Gastrocnemius medialis (tissue), 4 donors: ENCODE measurements around the gene MACROH2A2. TPM values are rescaled to one million over a fixed set of nuclear protein-coding genes. Genes with fewer than 3 reads are reported as not detected.
A peak's percentile ranks its signal among the peaks of the same experiment; 100 is the strongest.

Source experiments
- ATAC-seq, 2 donors: fragments of 150-250 bp; one replicate each; pipeline ENCODE4 v1.9.1; 2016
- DNase-seq, 2 donors: peaks; one replicate each; pipeline ENCODE4 v3.0.0-alpha.2; 2019
- H3K27ac ChIP-seq, 4 donors: fragments of 200-600 bp; sonication (generic); 1 replicate in 1 of 4; 2 replicates in 3 of 4; pipeline ENCODE4 v1.5.1; 2016 to 2018; ENCODE audit warnings: mild to moderate bottlenecking in 2 of 4, moderate library complexity in 1 of 4
- H3K27me3 ChIP-seq, 3 donors: fragments of 200-600 bp; sonication (generic) in 2 of 3; 1 replicate in 1 of 3; 2 replicates in 2 of 3; pipeline versions ENCODE4 v1.5.1 to v1.6.0; 2016 to 2019; ENCODE audit warnings: mild to moderate bottlenecking in 1 of 3, moderate library complexity in 1 of 3
- H3K36me3 ChIP-seq, 2 donors: fragments of 200-600 bp; sonication (generic) in 1 of 2; one replicate each; pipeline ENCODE4 v1.5.1; 2017 to 2018
- H3K4me1 ChIP-seq, 2 donors: fragments of 200-600 bp; sonication (generic) in 1 of 2; one replicate each; pipeline ENCODE4 v1.5.1; 2016 to 2017; ENCODE audit warnings: mild to moderate bottlenecking in 2 of 2
- H3K4me3 ChIP-seq, 4 donors: fragments of 200-600 bp; sonication (generic) in 3 of 4; 1 replicate in 1 of 4; 2 replicates in 3 of 4; pipeline ENCODE4 v1.5.1; 2016 to 2019; ENCODE audit warnings: mild to moderate bottlenecking in 2 of 4
- H3K9me3 ChIP-seq, 3 donors: fragments of 200-600 bp; sonication (generic) in 2 of 3; 1 replicate in 1 of 3; 2 replicates in 2 of 3; pipeline ENCODE4 v1.5.1; 2016 to 2019
- POLR2A ChIP-seq, 2 donors: fragments of 450-650 bp; IDR thresholded peaks; one replicate each; pipeline ENCODE4 v1.6.1; 2017; ENCODE audit warnings: antibody characterized with exemption in 2 of 2, mild to moderate bottlenecking in 2 of 2, moderate library complexity in 2 of 2
- in situ Hi-C, 4 donors: fragments of 200-750 bp; cut with MboI; loops; one replicate each; pipeline versions ENCODE4 v1.15.0 to v1.8.0; 2017; ENCODE audit warnings: low sequenced_read_pairs in 4 of 4
- intact Hi-C: fragments of 100-400 bp; cut with DNase I; formaldehyde crosslinking; loops from one replicate; pipeline ENCODE4 v1.15.1; 2023; ENCODE audit warnings: low total_unique reads
- total RNA-seq, 4 donors: library from RNA; depleted of rRNA; stranded (reverse); fragments of >200 nt; gene quantifications; one replicate each; pipeline versions ENCODE4 v1.1.0 to v1.2.3, GENCODE V29; 2016
- TF ChIP-seq, protein P1 (sequence below), 5 experiments: fragments of 450-650 bp in 3 of 5; fragments of 200-600 bp in 2 of 5; sonication (generic) in 2 of 5; IDR thresholded peaks in 4 of 5; conservative IDR thresholded peaks in 1 of 5; 1 replicate in 4 of 5; 2 replicates in 1 of 5; pipeline ENCODE4 v1.5.1; 2016 to 2019; ENCODE audit warnings: antibody characterized with exemption in 5 of 5, mild to moderate bottlenecking in 3 of 5, moderate library complexity in 3 of 5

The MACROH2A2 gene
- total RNA-seq, 4 donors from 2014 or later = 0.53 to 5.2 (median 4.3) TPM

DNA sequence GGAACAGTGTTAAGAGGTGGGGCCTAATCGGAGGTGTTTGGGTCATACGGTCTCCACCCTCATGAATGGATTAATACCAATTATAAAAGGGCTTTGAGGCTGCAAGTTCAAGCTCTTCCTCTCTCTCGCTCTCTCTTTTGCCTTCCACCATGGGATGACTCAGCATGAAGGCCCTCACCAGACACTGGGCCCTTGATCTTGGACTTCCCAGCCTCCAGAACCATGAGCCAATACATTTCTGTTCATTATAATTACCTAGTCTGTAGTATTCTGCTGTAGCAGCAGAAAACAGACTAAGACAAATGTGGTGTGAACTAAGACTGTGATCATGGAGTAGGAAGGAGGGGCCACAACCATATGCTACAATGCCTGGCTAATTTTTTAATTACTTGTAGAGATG lies 72.3 kb downstream of the MACROH2A2 start:
- no peak for DNase-seq
- no peak overlapping the region for H3K27ac ChIP-seq
- no peaks in the 10 kb centered on the region for H3K4me1 ChIP-seq
- peaks cover 0 to 15% of the 10 kb centered on the region in 2 donors for H3K36me3 ChIP-seq
- no peak overlapping the region for H3K4me3 ChIP-seq
- no peaks in the 10 kb centered on the region for H3K27me3 ChIP-seq
- TF ChIP-seq, protein P1, sequence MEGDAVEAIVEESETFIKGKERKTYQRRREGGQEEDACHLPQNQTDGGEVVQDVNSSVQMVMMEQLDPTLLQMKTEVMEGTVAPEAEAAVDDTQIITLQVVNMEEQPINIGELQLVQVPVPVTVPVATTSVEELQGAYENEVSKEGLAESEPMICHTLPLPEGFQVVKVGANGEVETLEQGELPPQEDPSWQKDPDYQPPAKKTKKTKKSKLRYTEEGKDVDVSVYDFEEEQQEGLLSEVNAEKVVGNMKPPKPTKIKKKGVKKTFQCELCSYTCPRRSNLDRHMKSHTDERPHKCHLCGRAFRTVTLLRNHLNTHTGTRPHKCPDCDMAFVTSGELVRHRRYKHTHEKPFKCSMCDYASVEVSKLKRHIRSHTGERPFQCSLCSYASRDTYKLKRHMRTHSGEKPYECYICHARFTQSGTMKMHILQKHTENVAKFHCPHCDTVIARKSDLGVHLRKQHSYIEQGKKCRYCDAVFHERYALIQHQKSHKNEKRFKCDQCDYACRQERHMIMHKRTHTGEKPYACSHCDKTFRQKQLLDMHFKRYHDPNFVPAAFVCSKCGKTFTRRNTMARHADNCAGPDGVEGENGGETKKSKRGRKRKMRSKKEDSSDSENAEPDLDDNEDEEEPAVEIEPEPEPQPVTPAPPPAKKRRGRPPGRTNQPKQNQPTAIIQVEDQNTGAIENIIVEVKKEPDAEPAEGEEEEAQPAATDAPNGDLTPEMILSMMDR (IDR thresholded peaks at IDR 0.05 in 4 of 5, conservative IDR thresholded peaks at IDR 0.05 in 1 of 5) = no peak
- TF ChIP-seq POLR2A (IDR thresholded peaks at IDR 0.05) = no peak
- no peaks in the 10 kb centered on the region for H3K9me3 ChIP-seq
- no peak for ATAC-seq
- in situ Hi-C loops = no loop called here
- intact Hi-C loops = no loop called here

DNA sequence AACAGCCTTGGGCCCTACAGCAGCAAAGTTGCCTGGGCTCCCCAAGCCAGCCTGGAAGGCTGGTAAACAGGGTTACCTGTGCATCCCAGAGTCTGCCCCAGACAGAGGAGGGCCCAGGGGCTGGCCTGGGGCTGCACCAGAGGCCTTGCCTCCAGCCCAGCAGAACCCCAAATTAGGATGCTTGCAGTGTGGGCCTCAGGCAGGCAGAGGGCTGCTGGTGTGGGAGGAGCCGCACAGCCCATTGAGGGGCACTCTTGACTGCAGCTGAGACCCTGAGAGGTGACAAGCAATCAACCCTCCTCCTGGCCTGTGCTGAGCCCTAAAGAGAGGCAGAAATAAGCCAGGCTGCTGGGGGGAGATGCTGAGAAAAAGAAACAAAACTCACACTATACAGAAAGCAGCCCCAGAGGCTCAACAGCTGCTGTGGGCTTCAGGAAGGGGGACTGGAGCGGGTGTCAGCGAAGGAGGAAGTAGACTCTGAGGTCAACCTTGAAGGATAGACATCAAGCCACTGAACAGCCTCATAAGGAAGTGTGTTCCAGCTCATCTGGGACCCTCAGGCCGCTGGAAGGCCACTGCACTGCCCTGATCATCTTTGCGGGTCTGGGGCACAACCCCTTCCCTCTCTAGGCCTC lies 73.4 kb downstream of the MACROH2A2 start:
- in situ Hi-C loops = no loop called here
- Histone ChIP-seq H3K27ac (no peak overlapping the region), H3K9me3 (no peaks in the 10 kb centered on the region), H3K36me3 (peaks cover 0 to 6% of the 10 kb centered on the region in 2 donors), H3K4me3 (no peak overlapping the region), H3K27me3 (no peaks in the 10 kb centered on the region), H3K4me1 (peaks cover 0 to 6% of the 10 kb centered on the region in 2 donors)
- TF ChIP-seq, protein P1 (IDR thresholded peaks at IDR 0.05 in 4 of 5, conservative IDR thresholded peaks at IDR 0.05 in 1 of 5) = no peak
- TF ChIP-seq POLR2A (IDR thresholded peaks at IDR 0.05) = no peak
- intact Hi-C loops = no loop called here
- ATAC-seq (no peak), DNase-seq (no peak)

DNA sequence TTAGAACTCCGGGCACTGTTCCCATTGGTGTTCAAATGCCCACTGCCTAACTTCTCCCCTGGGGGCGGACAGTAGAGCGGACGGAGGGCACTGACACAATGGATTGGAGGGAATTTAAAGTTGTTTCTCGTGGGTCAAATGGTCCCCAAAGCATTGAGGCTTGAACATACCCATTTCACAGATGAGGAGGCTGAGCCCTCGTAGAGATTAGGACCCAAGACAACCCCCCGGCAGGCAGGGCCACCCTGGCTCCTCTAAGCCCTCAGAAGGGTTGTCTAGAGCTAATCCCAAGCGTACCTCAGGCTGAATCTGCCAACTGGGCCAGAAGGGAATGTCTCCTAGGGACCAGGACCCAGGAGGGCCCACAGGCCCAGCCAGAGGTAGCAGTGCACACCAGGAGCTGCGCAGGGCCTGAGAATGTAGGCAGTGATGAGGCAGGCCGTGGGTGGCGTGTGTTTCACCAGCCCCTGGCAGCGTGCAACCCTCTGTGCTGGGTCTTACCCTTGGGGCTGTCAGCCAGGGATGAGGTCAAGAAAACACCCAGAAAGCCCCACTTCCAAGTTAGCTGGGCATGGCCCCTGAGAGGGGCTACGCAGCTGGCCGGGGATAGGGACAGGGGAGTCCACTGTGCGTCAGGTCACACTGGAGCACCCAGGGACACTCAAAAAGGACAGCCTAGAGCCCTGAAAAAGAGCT lies 74.2 kb downstream of the MACROH2A2 start:
- intact Hi-C loops = no loop called here
- in situ Hi-C loops = no loop called here

GRCh38 chr10:70130878-70131559 lies 78.4 kb downstream of the MACROH2A2 start:
- Histone ChIP-seq H3K27me3 (no peaks in the 10 kb centered on the region), H3K4me3 (peak overlapping the region in 3 of 4 donors; percentile 68 to 86 (median 74)), H3K27ac (peak overlapping the region; percentile 83 to 87 (median 86)), H3K4me1 (peaks cover 32 to 36% of the 10 kb centered on the region in 2 donors), H3K36me3 (no peaks in the 10 kb centered on the region), H3K9me3 (no peaks in the 10 kb centered on the region)
- intact Hi-C loops (loop anchor here (10.0 kb wide), 2 partner anchors 226 to 1734 kb away; no protein-coding TSS in a partner anchor), in situ Hi-C loops (no loop called here)
- ATAC-seq (peak; percentile 35 to 41), DNase-seq (peak in 1 of 2 donors; percentile 57)
- TF ChIP-seq POLR2A (IDR thresholded peaks at IDR 0.05) = peak in 1 of 2 donors; percentile 14
- TF ChIP-seq, protein P1 (IDR thresholded peaks at IDR 0.05 in 4 of 5, conservative IDR thresholded peaks at IDR 0.05 in 1 of 5) = no peak

More for the DNA sequence above, 74.2 kb downstream of the MACROH2A2 start:
- no peak for ATAC-seq
- TF ChIP-seq, protein P1 (IDR thresholded peaks at IDR 0.05 in 4 of 5, conservative IDR thresholded peaks at IDR 0.05 in 1 of 5) = no peak
- no peak for TF ChIP-seq POLR2A (IDR thresholded peaks at IDR 0.05)
- H3K27ac ChIP-seq = no peak overlapping the region
- H3K9me3 ChIP-seq = no peaks in the 10 kb centered on the region
- no peak for DNase-seq
- H3K27me3 ChIP-seq = no peaks in the 10 kb centered on the region
- H3K36me3 ChIP-seq = peaks cover 0 to 6% of the 10 kb centered on the region in 2 donors
- H3K4me3 ChIP-seq = no peak overlapping the region
- peaks cover 4 to 15% of the 10 kb centered on the region in 2 donors for H3K4me1 ChIP-seq
